KMS-11 (cell line): ENCODE results near the gene B4GALT3.

ENCODE experiments used
- H2AFZ ChIP-seq: fragments of 200-600 bp; sonication (generic); 2 replicates; pipeline ENCODE4 v1.6.1; 2016; ENCODE audit warnings: antibody characterized with exemption, mixed run types, low read depth
- H3K27ac ChIP-seq: fragments of 200-600 bp; sonication (generic); 2 replicates; pipeline ENCODE4 v1.6.1; 2016; ENCODE audit warnings: mild to moderate bottlenecking, mixed run types
- H3K27me3 ChIP-seq: fragments of 200-600 bp; sonication (generic); 2 replicates; pipeline ENCODE4 v1.6.1; 2017; ENCODE audit warnings: mild to moderate bottlenecking, low read depth, mixed run types, moderate library complexity; ENCODE audit not compliant: insufficient read depth
- H3K36me3 ChIP-seq: fragments of 200-600 bp; sonication (generic); 2 replicates; pipeline ENCODE4 v1.6.1; 2017; ENCODE audit warnings: mild to moderate bottlenecking, mixed run types; ENCODE audit not compliant: insufficient read depth
- H3K4me1 ChIP-seq: fragments of 200-600 bp; sonication (generic); 2 replicates; pipeline ENCODE4 v1.6.1; 2016; ENCODE audit warnings: mild to moderate bottlenecking, low read depth, mixed run types; ENCODE audit not compliant: poor library complexity, severe bottlenecking
- H3K4me2 ChIP-seq: fragments of 200-600 bp; sonication (generic); 2 replicates; pipeline ENCODE4 v1.7.0; 2016; ENCODE audit warnings: mild to moderate bottlenecking, mixed run types
- H3K4me3 ChIP-seq: fragments of 200-600 bp; sonication (generic); IDR thresholded peaks from 2 replicates; pipeline ENCODE4 v1.6.1; 2017; ENCODE audit warnings: low read depth, low read length, mixed read lengths; ENCODE audit not compliant: insufficient read depth
- H3K79me2 ChIP-seq: fragments of 200-600 bp; sonication (generic); 2 replicates; pipeline ENCODE4 v1.6.1; 2016; ENCODE audit warnings: low read depth, mixed run types; ENCODE audit not compliant: insufficient read depth
- H3K9ac ChIP-seq: fragments of 200-600 bp; sonication (generic); 2 replicates; pipeline ENCODE4 v1.6.1; 2016; ENCODE audit warnings: mild to moderate bottlenecking, mixed run types
- H4K20me1 ChIP-seq: fragments of 200-600 bp; sonication (generic); 2 replicates; pipeline ENCODE4 v1.6.1; 2016; ENCODE audit warnings: mild to moderate bottlenecking, mixed run types; ENCODE audit not compliant: insufficient read depth
- TF ChIP-seq, protein P1 (sequence below): fragments of 200-600 bp; sonication (generic); conservative IDR thresholded peaks from 2 replicates; pipeline ENCODE4 v1.6.1; 2017; ENCODE audit warnings: low read depth, mild to moderate bottlenecking, antibody characterized with exemption, low read length, moderate library complexity, mixed read lengths

The B4GALT3 gene

DNA sequence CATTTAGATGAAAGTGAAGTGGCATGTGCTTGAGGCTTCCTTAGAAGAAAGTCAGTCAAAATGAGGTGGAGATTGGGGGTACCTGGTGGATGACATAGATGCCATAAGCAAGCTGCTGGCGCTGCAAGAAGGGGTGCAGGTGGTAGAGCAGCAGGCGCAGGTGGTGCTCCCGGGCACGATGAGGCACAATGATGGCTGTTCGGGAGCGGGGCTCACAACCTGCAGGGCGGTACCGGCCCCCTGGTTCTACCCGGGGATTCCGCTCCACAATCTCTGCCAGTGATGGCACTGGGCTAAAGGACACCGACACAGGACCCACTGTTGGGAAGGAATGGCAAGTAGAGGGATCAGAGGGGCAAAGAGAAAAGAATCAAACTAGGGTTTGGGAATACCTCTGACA lies 2.4 kb downstream of the B4GALT3 start:
- H3K4me3 ChIP-seq: no peak overlapping the region

DNA sequence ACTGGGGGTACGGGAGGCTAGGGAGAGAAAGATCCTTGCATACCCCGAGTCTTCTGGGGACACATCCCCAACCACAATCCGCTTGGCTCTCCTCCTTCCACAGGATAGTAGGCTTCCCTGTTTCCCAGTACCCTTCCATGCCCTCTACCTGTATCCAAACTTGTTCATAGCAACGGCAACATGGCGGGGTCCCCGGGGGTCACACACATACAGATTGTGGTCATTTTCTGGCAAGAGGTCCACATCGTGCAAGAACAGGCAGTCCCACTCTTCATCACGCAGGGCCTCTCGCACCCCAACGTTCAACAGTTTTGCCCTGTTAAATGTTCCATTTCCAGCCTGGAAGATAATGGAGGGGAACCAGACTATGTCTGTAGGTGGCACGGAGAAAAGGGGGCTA lies 3.6 kb downstream of the B4GALT3 start:
- no peak overlapping the region for H3K27ac ChIP-seq
- peaks cover 31% of the 10 kb centered on the region; the same call in 1 of the 2 replicates for H3K36me3 ChIP-seq
- TF ChIP-seq, protein P1, sequence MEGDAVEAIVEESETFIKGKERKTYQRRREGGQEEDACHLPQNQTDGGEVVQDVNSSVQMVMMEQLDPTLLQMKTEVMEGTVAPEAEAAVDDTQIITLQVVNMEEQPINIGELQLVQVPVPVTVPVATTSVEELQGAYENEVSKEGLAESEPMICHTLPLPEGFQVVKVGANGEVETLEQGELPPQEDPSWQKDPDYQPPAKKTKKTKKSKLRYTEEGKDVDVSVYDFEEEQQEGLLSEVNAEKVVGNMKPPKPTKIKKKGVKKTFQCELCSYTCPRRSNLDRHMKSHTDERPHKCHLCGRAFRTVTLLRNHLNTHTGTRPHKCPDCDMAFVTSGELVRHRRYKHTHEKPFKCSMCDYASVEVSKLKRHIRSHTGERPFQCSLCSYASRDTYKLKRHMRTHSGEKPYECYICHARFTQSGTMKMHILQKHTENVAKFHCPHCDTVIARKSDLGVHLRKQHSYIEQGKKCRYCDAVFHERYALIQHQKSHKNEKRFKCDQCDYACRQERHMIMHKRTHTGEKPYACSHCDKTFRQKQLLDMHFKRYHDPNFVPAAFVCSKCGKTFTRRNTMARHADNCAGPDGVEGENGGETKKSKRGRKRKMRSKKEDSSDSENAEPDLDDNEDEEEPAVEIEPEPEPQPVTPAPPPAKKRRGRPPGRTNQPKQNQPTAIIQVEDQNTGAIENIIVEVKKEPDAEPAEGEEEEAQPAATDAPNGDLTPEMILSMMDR: no peak

More for the DNA sequence above, 2.4 kb downstream of the B4GALT3 start:
- peak overlapping the region; percentile 95 for H3K4me2 ChIP-seq
- H3K9ac ChIP-seq: no peak overlapping the region
- H3K36me3 ChIP-seq: peaks cover 31% of the 10 kb centered on the region; the same call in 1 of the 2 replicates
- H3K27me3 ChIP-seq: no peaks in the 10 kb centered on the region
- H3K4me1 ChIP-seq: peaks cover 58% of the 10 kb centered on the region
- H4K20me1 ChIP-seq: no peaks in the 10 kb centered on the region
- TF ChIP-seq, protein P1: no peak
- H2AFZ ChIP-seq: no peak overlapping the region
- no peak overlapping the region for H3K27ac ChIP-seq
- peaks cover 40% of the 10 kb centered on the region for H3K79me2 ChIP-seq

DNA sequence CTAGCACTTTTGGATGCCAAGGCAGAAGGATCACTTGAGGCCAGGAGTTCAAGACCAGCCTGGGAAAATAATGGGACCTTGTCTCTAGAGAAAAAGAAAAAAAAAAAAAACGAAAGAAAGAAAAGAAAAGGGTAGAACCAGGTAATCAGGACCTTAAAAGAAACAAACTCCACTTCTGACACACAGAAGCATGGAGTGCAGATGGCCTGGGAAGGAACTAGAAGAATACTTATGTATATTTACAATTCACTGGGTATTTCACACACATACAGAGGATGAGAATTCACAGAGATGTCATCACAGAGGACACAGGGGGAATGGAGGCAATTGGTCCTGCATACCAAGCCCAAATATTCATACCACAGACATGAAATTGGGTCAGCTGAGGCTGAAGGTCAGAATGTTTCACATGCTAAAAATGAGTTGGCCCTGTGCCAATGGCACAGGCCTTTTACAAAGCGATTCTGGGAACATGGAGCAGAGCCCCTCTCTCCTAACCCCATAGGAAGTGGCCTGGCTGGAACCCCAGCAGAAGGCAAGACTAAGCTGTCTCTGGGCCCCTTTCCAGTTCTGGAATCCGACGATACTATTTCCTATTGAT lies 4.4 kb downstream of the B4GALT3 start:
- H2AFZ ChIP-seq: no peak overlapping the region
- H3K79me2 ChIP-seq: peaks cover 40% of the 10 kb centered on the region
- H3K4me3 ChIP-seq: peak overlapping the region; percentile 40
- peaks cover 54% of the 10 kb centered on the region for H3K4me1 ChIP-seq
- H3K9ac ChIP-seq: no peak overlapping the region; the same call in 1 of the 2 replicates
- no peaks in the 10 kb centered on the region for H3K27me3 ChIP-seq
- peaks cover 31% of the 10 kb centered on the region; the same call in 1 of the 2 replicates for H3K36me3 ChIP-seq
- peak overlapping the region; percentile 37 for H3K4me2 ChIP-seq
- no peaks in the 10 kb centered on the region for H4K20me1 ChIP-seq
- H3K27ac ChIP-seq: no peak overlapping the region
- TF ChIP-seq, protein P1: peak; percentile 17; the same call in 1 of the 2 replicates

More for the DNA sequence above, 3.6 kb downstream of the B4GALT3 start:
- Histone ChIP-seq H3K9ac (no peak overlapping the region), H4K20me1 (no peaks in the 10 kb centered on the region), H3K4me1 (peaks cover 58% of the 10 kb centered on the region), H3K27me3 (no peaks in the 10 kb centered on the region), H3K4me2 (no peak overlapping the region; the same call in 1 of the 2 replicates), H3K79me2 (peaks cover 40% of the 10 kb centered on the region), H2AFZ (no peak overlapping the region), H3K4me3 (no peak overlapping the region)

DNA sequence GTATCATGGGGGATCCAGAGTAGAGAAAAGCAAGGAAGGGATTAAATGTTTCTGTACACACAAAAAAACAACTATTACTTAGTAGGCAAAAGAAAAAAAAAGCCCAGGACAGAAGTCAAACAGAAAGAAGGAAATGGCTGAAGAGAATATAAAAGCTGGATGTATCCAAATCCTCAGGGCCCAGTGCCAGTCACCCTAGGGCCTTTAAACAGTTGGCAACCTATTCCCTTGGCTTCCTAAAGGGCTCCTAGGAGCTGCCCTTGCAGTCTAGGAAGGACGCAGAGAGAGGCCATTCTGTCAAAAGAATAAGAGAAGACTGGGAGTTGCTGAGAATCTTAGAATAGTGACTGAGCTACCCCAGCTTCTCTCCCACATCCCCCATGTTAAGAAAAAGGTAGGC lies 5.0 kb downstream of the B4GALT3 start:
- no peak overlapping the region for H2AFZ ChIP-seq
- no peaks in the 10 kb centered on the region for H3K27me3 ChIP-seq
- H3K27ac ChIP-seq: no peak overlapping the region; the same call in 1 of the 2 replicates
- H3K4me2 ChIP-seq: no peak overlapping the region
- peaks cover 31% of the 10 kb centered on the region; the same call in 1 of the 2 replicates for H3K36me3 ChIP-seq
- H4K20me1 ChIP-seq: no peaks in the 10 kb centered on the region
- no peak overlapping the region; the same call in 1 of the 2 replicates for H3K9ac ChIP-seq
- peaks cover 55% of the 10 kb centered on the region for H3K4me1 ChIP-seq
- peaks cover 40% of the 10 kb centered on the region for H3K79me2 ChIP-seq
- H3K4me3 ChIP-seq: peak overlapping the region; percentile 40
- TF ChIP-seq, protein P1: no peak
